Dendritic cell treated with granulocyte-macrophage colony-stimulating factor and Interleukin-4, amounts not matched to agents 40 ng/mL and 50 ng/mL, for 4 days (primary cell): Measurements from ENCODE around the gene ARNT2.

ENCODE experiments used
- H3K27ac Mint-ChIP-seq: one replicate; pipeline ENCODE4 v1.8.0; 2022; ENCODE audit warnings: mild to moderate bottlenecking, mixed read lengths
- H3K27me3 Mint-ChIP-seq: one replicate; pipeline ENCODE4 v1.8.0; 2022; ENCODE audit warnings: mild to moderate bottlenecking, mixed read lengths
- H3K36me3 Mint-ChIP-seq: one replicate; pipeline ENCODE4 v1.8.0; 2022; ENCODE audit warnings: low read depth, mixed read lengths
- H3K4me1 Mint-ChIP-seq: one replicate; pipeline ENCODE4 v1.8.0; 2022; ENCODE audit warnings: low read depth, mixed read lengths
- H3K4me3 Mint-ChIP-seq: one replicate; pipeline ENCODE4 v1.8.0; 2022; ENCODE audit warnings: mild to moderate bottlenecking, moderate library complexity, mixed read lengths
- H3K9me3 Mint-ChIP-seq: one replicate; pipeline ENCODE4 v1.8.0; 2022; ENCODE audit warnings: mixed read lengths
- intact Hi-C: fragments of 100-400 bp; cut with micrococcal nuclease; formaldehyde crosslinking; loops from one replicate; pipeline ENCODE4 v1.15.0; 2022

Gene ARNT2

DNA sequence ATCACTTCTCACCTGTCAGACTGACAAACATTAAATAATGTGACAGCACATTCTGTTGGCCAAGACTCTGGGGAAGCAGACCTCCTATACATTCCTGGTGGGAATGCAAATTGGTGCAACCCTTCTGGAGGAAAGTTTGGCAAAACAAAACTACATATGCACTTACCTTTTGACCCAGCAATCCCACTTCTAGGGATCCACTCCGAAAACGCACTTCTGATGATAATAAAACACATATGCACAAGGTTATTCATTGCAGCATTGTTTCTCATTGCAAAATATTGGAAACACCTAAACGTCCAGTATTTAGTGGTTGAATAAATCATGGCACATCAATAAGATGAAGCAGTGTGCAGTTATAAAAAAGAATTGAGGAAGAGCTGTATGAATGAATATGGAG, 145.5 kb downstream of the ARNT2 start:
- intact Hi-C loops, result no loop called here
- Mint-ChIP-seq H3K9me3 (no peaks in the 10 kb centered on the region), H3K27ac (no peak overlapping the region), H3K4me1 (no peaks in the 10 kb centered on the region), H3K4me3 (no peak overlapping the region), H3K27me3 (peaks cover 21% of the 10 kb centered on the region), H3K36me3 (no peaks in the 10 kb centered on the region)

DNA sequence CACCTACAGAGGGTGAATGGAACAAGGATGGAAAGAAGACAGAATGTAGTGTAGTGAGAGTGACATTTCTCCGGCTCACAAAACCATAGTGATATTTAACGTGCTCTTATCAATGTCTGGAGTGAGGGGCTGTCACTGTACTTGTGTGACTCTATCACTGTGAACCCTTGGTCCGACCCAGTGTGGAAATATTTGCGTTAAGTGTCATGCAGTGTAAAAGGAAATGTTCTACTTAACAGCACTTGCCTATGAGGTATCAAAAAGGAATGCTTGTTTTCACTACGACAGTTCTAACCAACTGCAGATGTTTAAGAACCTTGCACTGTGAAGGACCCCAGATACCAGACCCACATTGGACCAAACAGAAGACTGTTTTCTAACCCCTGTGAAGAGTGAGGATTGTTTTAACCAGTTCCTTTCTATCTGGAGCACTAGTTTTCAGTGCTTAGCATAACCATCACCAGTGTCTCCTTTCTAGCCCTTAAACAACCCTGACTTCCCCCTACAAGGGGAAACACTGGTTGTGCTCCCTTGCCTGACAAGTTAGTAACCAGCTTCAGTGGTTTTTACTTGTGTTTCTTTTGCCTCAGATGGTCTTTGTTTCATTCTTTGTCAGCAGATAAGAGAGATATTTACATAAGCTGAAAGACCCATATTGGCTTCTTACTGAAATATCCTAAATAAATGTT, 146.2 kb downstream of the ARNT2 start:
- Mint-ChIP-seq H3K9me3 (no peaks in the 10 kb centered on the region), H3K27ac (no peak overlapping the region), H3K27me3 (peaks cover 17% of the 10 kb centered on the region), H3K4me3 (no peak overlapping the region), H3K36me3 (no peaks in the 10 kb centered on the region), H3K4me1 (no peaks in the 10 kb centered on the region)
- intact Hi-C loops, result no loop called here

DNA sequence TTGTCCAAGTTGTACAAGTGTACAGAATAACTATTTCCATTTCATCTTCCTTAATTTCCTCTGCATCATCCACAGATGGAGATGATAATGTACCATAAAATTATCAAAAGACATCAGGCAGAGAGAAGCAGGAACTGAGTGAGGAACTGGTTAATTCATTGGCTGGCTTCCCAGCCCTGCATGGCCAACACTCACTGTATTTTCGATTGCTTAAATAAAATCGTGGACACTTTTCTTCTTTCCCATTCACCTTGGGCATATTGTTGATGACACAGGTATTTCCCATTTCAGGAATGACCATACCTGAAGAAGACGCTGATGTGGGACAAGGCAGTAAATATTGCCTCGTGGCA, 146.7 kb downstream of the ARNT2 start:
- Mint-ChIP-seq H3K4me1 (no peaks in the 10 kb centered on the region), H3K36me3 (no peaks in the 10 kb centered on the region), H3K27ac (no peak overlapping the region), H3K9me3 (no peaks in the 10 kb centered on the region), H3K27me3 (peaks cover 16% of the 10 kb centered on the region), H3K4me3 (no peak overlapping the region)
- intact Hi-C loops, result no loop called here

DNA sequence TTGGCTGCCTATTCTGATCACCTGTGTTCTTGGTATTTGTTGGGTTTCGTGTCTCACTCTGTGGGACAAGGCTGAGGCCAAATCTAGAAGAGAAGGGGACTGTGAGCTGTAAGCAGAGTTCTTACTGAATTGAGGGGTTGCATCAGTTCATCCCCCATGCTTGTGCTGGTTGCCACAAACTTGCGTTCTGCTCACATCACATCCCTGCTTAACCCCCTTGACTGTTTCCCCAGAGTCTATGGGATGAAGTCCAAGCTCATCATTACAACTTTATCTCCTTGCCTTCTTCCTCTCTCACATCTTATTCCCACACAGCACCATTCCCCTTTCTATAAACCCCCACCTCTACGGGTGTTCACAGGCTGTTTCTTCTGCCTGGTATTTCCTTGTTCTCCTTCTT, 147.2 kb downstream of the ARNT2 start:
- intact Hi-C loops, result no loop called here
- no peaks in the 10 kb centered on the region for H3K9me3 Mint-ChIP-seq
- H3K27ac Mint-ChIP-seq, result no peak overlapping the region
- no peak overlapping the region for H3K4me3 Mint-ChIP-seq
- no peaks in the 10 kb centered on the region for H3K4me1 Mint-ChIP-seq
- H3K36me3 Mint-ChIP-seq, result no peaks in the 10 kb centered on the region
- H3K27me3 Mint-ChIP-seq, result peaks cover 18% of the 10 kb centered on the region

DNA sequence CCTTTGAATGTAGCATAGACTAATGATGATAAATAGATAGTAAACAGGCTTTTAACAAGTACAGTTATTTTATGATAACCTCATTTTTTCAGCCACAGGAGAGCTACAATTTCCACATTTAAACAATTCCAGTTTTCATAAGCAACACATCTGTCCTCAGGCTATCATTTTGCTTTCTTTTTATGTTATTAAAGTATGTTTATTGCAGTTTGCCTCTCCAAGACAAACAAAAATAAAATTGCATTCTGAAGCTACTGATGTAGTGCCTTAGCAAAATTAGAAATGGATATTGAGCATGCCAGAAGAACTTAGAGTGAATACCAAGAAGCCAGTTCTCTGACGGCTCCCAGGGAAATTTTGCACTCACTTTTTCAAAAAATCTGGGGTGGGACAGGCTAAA, 150.4 kb downstream of the ARNT2 start:
- H3K27ac Mint-ChIP-seq, result no peak overlapping the region
- no peaks in the 10 kb centered on the region for H3K4me1 Mint-ChIP-seq
- H3K9me3 Mint-ChIP-seq, result no peaks in the 10 kb centered on the region
- no peak overlapping the region for H3K4me3 Mint-ChIP-seq
- intact Hi-C loops, result no loop called here
- H3K27me3 Mint-ChIP-seq, result peaks cover 20% of the 10 kb centered on the region
- H3K36me3 Mint-ChIP-seq, result no peaks in the 10 kb centered on the region

DNA sequence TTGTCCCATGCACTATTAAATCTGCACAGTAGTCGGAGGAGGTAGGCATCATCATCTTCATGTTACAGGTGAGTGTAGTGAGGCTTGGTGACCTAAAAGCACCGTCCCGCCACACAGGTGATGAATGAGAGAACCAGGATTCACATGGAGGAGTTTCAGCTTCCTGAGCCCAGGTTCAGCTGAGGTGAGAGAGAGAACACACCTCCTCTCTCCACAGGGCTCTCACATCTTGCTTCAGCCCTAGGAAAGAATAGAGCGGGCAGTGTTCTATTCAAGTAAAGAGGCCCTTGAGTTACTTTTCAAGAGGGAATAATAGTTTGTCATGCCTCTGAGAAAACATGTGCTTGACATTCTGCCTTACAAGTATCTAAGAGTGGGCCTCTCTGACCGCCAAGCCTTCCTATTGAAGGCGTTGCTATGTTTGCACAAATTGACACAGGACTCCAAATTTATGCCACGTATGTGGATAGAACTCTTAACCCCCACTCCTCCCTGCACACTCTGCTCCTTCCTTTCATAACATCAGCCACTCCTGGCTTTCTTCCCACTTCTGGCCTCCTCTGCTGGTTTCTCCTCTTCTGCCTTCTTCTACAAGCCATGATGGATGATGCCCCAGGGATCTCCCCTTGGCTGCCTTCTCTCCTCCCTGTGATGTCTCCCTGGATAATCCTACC, 152.6 kb downstream of the ARNT2 start:
- Mint-ChIP-seq H3K27ac (no peak overlapping the region), H3K36me3 (no peaks in the 10 kb centered on the region), H3K4me3 (no peak overlapping the region), H3K4me1 (no peaks in the 10 kb centered on the region), H3K9me3 (no peaks in the 10 kb centered on the region), H3K27me3 (peaks cover 20% of the 10 kb centered on the region)
- intact Hi-C loops, result no loop called here

DNA sequence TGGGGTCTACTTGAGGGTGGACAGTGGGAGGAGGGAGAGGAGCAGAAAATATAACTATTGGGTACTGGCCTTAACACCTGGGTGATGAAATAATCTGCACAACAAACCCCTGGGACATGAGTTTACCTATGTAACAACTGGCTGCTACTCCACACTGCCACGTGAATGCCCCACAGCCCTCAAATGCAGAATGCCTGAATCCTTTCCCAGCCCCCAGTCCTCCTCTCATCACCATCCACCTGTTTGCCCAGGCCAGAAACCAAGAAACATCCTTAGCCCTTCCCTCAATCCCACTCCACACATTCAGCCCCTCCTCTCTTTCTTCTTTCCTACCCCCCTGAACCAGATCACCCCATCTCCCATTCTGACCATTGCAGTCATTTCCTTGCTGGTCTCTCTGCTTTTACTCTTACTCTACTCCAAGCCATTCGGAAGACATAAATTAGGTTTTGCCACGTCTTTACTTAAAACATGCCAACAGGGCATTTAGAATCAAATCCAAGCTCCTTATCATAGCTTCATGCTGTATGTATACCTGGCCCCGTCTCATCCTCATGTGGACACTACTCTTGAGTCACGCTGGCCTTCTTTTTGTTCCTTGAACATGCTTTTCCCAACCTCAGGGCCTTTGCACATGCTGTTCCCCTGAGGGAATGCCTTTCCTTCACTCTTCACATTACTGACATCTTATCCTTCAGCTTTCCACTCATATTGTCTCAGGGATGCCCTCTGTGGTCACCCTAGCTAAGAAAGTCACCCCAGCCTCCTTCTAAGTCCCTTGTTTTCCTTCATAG, 153.5 kb downstream of the ARNT2 start:
- Mint-ChIP-seq H3K9me3 (no peaks in the 10 kb centered on the region), H3K36me3 (no peaks in the 10 kb centered on the region), H3K4me1 (no peaks in the 10 kb centered on the region), H3K27ac (no peak overlapping the region), H3K27me3 (peaks cover 21% of the 10 kb centered on the region), H3K4me3 (no peak overlapping the region)
- intact Hi-C loops, result no loop called here

DNA sequence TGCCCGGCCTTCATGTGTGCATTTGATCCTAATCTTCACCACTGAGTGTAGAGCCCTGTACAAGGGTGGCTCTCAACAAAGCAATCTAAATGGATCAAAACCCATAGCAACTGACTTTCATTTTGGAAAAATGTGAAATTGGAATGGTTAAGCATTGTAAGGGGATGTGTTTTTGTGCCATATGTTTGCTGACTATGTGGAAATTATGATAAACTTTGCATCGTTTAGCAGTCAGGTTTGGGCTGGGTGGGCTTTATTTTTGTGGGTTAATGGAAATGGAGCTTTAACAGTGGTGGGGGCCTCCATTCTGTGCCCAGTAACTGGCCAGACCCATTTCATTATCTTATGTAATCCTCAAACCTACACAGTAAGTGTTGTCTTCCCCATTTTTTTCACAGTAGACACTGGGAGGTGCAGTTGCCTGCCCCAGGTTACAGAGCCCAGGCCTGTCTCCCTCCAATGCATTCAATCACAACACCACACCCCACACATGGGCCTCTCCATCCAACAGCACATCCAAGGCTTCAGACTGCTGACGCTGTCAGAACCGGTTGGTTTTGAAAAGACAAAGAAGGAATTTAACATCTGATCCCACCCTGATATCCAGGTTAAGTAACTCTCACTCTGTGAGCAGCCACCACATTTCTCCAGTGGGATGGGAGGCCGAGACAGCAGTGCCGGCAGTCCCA, 154.6 kb downstream of the ARNT2 start:
- Mint-ChIP-seq H3K27me3 (peaks cover 30% of the 10 kb centered on the region), H3K4me1 (no peaks in the 10 kb centered on the region), H3K9me3 (no peaks in the 10 kb centered on the region), H3K36me3 (no peaks in the 10 kb centered on the region), H3K27ac (no peak overlapping the region), H3K4me3 (no peak overlapping the region)
- intact Hi-C loops, result no loop called here

DNA sequence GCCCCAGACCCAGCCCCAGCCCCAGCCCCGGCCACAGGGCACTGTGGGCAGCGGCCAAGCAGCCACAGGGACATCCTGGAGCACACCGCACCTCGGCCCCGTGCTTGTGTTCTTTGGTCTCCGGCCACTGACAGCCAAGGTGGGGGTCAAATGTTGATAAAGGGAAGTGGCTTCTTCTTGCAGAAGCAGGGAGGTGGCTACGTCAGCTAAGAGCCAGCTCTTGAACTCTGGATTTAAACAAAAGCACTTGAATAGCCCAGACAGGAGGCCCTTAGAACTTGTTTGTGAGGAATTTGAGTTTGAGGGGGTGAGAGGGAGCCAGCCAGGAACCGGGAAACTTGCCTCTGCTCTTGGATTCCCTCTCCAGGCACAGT, 155.1 kb downstream of the ARNT2 start:
- H3K36me3 Mint-ChIP-seq, result no peaks in the 10 kb centered on the region
- no peak overlapping the region for H3K27ac Mint-ChIP-seq
- H3K27me3 Mint-ChIP-seq, result peaks cover 31% of the 10 kb centered on the region
- intact Hi-C loops, result no loop called here
- H3K9me3 Mint-ChIP-seq, result no peaks in the 10 kb centered on the region
- H3K4me1 Mint-ChIP-seq, result no peaks in the 10 kb centered on the region
- no peak overlapping the region for H3K4me3 Mint-ChIP-seq

DNA sequence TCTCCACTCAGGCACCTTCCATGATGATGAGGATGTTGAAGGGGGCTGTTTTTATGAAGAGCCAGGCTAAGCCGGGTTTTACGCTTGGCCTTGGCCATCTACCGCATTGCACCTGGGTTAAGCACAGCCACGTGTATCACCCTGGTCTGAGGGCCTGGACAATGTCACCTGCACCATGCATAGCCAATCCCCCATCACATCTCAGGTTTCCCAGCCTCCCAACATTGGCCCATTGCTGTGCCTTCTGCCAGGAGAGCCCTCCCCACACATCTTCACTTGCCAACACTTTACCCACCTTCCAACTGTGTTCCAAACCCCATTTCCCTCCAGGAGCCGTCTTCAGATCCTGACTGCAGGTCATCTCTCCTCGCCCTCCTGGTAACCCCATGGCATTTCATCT, 155.6 kb downstream of the ARNT2 start:
- intact Hi-C loops, result no loop called here
- H3K27ac Mint-ChIP-seq, result no peak overlapping the region
- H3K27me3 Mint-ChIP-seq, result peaks cover 31% of the 10 kb centered on the region
- H3K9me3 Mint-ChIP-seq, result no peaks in the 10 kb centered on the region
- H3K4me1 Mint-ChIP-seq, result no peaks in the 10 kb centered on the region
- H3K4me3 Mint-ChIP-seq, result no peak overlapping the region
- H3K36me3 Mint-ChIP-seq, result no peaks in the 10 kb centered on the region

DNA sequence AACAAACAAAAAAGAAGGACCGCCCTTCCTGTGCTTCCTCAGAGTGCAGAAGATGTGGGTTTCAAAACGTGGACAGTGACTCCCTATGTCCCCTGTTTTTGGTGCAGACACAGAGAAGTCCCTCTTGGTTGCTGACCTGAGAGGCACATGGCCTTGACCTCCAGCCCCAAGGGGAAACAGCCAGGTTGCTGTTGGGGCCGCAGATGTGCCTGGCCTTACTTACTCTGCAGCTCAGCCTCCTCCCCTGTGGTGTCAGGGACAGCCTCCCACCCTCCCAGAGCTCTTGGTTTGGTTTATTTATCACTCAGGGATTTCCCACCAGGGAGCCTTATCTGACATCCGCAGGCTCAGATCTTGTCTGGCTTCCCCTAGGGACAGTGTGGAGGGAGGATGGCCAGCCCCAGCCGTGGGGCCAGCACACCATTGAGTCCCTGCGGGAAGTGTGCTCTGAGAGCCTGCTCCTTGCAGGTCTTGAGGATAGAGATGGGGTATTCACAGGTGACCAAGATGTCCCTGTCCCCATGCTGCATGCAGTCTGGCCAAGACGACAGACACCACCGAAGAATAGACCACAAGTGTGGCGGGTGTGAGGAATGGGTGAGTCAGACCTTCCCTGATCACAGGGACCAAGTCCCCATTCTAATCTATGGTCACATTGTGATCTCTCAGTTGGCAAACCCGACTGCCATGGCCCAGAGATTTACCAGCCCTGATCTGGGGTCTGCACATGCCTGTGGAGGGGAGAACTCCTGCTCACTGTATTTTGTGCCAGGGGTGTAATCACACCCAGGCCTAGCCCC, 156.6 kb downstream of the ARNT2 start:
- Mint-ChIP-seq H3K36me3 (no peaks in the 10 kb centered on the region), H3K27me3 (peaks cover 36% of the 10 kb centered on the region), H3K27ac (no peak overlapping the region), H3K4me1 (no peaks in the 10 kb centered on the region), H3K4me3 (no peak overlapping the region), H3K9me3 (no peaks in the 10 kb centered on the region)
- intact Hi-C loops, result no loop called here

DNA sequence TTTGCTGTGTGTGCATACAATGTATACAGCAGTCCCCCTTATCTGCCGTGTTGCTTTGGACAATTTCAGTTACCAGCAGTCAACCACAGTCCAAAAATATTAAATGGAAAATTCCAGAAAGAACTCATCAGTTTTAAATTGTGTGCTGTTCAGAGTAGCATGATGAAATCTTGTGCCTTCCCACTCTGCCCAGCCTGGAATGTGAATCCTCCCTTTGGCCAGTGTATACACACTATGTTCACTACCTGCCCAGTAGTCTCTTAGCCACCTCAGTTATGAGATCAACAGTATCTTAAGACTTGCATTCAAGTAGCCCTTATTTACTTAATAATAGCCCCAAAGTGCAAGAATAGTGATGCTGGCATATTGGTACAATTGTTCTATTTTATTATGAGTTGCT, 157.3 kb downstream of the ARNT2 start:
- intact Hi-C loops, result no loop called here
- Mint-ChIP-seq H3K4me1 (no peaks in the 10 kb centered on the region), H3K27me3 (peaks cover 40% of the 10 kb centered on the region), H3K9me3 (no peaks in the 10 kb centered on the region), H3K36me3 (no peaks in the 10 kb centered on the region), H3K4me3 (no peak overlapping the region), H3K27ac (no peak overlapping the region)

DNA sequence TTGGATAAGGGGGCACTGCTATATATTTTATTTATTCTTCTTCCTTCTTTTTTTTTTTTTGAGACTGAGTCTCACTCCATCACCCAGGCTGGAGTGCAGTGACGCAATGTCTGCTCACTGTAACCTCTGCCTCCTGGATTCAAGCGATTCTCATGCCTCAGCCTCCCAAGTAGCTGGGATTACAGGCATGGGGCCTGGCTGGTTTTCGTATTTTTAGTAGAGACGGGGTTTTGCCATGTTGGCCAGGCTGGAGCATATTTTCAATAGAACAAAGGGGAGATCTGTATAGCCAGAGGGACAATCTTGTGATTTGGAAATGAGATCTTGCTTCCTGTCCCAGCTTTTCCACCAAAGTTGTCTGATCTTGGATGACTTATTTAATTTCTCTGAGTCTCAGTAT, 157.9 kb downstream of the ARNT2 start:
- Mint-ChIP-seq H3K4me3 (no peak overlapping the region), H3K27me3 (peaks cover 43% of the 10 kb centered on the region), H3K27ac (no peak overlapping the region), H3K36me3 (no peaks in the 10 kb centered on the region), H3K4me1 (no peaks in the 10 kb centered on the region), H3K9me3 (no peaks in the 10 kb centered on the region)
- intact Hi-C loops, result no loop called here
